HG03103 (cell line): Measurements from ENCODE around the gene VEZF1.

Experiments
- ATAC-seq: cut with Tn5 transposase; IDR thresholded peaks from one replicate; pipeline ENCODE4 v1.9.1; 2021; ENCODE audit warnings: low read depth; ENCODE audit not compliant: unreplicated experiment

The VEZF1 gene

GRCh38 chr17:57935833-57936807, 51.9 kb downstream of the VEZF1 start:
- ATAC-seq, result no peak

GRCh38 chr17:57931488-57932137, 56.4 kb downstream of the VEZF1 start:
- ATAC-seq, result no peak

- ATAC-seq, result no peak
Measured at GRCh38 chr17:57930239-57930638, 57.8 kb downstream of the VEZF1 start.

GRCh38 chr17:57929386-57929785, 58.7 kb downstream of the VEZF1 start:
- ATAC-seq, result no peak

- no peak for ATAC-seq
Measured at GRCh38 chr17:57928928-57929327, 59.1 kb downstream of the VEZF1 start.

- ATAC-seq, result no peak
Measured at GRCh38 chr17:57927048-57927723, 60.9 kb downstream of the VEZF1 start.

GRCh38 chr17:57926723-57927047, 61.4 kb downstream of the VEZF1 start:
- no peak for ATAC-seq

GRCh38 chr17:57925361-57925990, 62.6 kb downstream of the VEZF1 start:
- no peak for ATAC-seq

GRCh38 chr17:57924677-57925076, 63.4 kb downstream of the VEZF1 start:
- no peak for ATAC-seq
